Activated CD4-positive, alpha-beta T cell treated with anti-CD3 and anti-CD28 coated beads, Interleukin-2, amount 50 U/mL, for 4 hours (primary cell): ENCODE data around the gene KCNJ14.

ENCODE experiments used
- DNase-seq, 2 experiments: peaks; one replicate each; pipeline ENCODE4 v3.0.0-alpha.2; 2020

Gene KCNJ14

GRCh38 chr19:48509467-48510194 lies 54.3 kb downstream of the KCNJ14 start:
- DNase-seq = no peak

GRCh38 chr19:48510421-48511268 lies 55.3 kb downstream of the KCNJ14 start:
- DNase-seq = peak; percentile 69 to 75

GRCh38 chr19:48511321-48511731 lies 56.0 kb downstream of the KCNJ14 start:
- no peak for DNase-seq

GRCh38 chr19:48511800-48512503 lies 56.6 kb downstream of the KCNJ14 start, which contains the start of gene LMTK3:
Gene LMTK3 (minus strand): TSS chr19:48511835. CDS start chr19:48511576, 259 bp downstream.
- DNase-seq = peak; percentile 70 to 75

DNA sequence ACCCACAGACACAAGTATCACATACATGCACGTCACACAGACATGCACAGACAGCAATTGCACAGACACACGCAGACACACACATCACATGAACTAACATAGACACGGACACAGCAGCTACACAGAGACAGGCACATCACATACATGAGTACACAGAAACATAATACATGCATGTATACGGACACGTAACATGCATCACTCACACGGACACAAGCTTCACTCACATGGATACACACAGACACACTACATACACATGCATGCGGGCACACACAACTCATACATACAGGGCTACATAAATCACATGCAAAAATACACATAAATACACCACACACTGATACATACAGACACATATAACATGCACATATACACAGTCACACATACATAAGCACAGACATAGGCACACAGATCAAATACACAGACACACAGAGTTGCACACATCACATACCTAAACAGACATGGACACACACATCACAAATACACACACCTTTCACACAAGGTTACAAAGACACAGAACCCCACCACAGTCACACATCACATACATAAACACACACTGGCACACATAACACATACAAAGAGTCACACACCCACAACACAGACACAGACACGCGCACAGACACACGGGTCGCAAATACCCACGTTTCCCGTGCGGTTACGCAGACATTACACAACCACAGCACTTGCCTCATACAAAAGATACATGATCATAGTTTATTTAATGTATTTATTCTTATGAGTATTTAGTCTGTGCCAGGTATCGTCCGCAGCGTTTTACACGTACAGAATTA lies 57.3 kb downstream of the KCNJ14 start:
- DNase-seq = no peak

GRCh38 chr19:48513289-48514122 lies 58.1 kb downstream of the KCNJ14 start:
- DNase-seq = peak; percentile 67

DNA sequence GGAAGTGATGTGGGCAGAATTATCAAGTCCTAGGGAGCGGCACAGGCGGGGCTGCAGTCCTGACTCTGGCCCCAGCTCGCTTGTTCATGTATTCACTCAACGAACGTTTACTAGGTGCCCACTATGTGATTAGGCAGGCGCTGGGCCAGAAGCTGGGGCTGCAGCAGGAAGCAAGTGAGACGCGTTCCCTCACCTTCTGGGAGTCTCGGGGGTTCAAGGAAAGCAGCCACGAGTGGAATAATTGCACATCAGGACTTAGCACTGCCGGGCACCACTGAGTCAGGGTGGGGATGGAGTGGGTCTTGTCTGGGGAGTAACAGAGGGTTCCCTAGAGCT lies 58.7 kb downstream of the KCNJ14 start:
- DNase-seq = no peak

- DNase-seq = no peak
Measured at GRCh38 chr19:48516536-48516935, 61.2 kb downstream of the KCNJ14 start.
